Suppressor macrophage treated with lipopolysaccharide for 1 hour (primary cell): Measurements from ENCODE around the gene ACSBG1.

Experiments
- DNase-seq, 3 donors: peaks; one replicate each; pipeline ENCODE4 v3.0.0-alpha.2; 2020 to 2022

Gene ACSBG1

DNA sequence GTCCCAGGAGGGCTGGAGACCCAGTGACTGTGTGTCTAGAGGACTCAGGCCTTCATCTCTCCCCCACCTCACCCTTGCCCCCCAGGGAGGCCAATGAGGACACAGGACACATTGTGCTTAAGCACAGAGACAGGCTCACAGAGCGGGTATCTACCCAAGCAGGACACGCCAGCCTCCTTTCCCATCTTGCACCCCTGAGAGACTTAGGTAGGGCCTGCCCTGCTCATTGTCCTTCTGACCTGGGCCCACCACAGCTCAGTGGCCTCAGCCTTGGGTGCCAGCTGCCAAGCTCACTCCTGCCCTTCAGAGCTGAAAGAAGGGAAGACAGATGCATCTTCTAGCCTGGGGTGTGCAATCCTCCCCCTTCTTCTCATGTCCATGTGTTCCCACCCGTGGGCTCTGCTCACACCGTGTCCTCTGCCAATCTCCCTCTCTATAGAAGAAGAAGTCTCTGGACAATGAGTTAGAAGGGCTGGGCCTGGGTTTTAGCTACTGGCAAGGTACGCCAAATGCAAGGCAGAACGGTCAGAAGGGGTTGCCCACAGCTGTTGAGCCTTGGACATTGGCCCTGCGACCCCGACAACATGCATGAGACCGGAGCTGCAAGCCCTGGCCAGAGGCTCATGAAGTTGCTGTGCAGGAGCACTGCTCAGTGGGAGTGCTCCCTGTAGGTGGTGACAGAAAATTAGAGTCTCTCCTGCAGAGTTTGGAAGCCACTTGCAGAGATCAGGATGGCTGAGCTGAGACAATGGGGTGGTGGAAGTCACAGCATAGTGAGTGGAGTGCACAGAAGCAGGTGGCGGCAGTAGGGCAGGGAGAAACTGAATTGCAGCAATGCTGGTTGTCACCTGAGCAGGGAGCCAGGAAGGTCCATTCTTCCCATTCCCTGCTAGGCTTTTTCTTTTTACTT, 32.8 kb downstream of the ACSBG1 start:
- no peak for DNase-seq

DNA sequence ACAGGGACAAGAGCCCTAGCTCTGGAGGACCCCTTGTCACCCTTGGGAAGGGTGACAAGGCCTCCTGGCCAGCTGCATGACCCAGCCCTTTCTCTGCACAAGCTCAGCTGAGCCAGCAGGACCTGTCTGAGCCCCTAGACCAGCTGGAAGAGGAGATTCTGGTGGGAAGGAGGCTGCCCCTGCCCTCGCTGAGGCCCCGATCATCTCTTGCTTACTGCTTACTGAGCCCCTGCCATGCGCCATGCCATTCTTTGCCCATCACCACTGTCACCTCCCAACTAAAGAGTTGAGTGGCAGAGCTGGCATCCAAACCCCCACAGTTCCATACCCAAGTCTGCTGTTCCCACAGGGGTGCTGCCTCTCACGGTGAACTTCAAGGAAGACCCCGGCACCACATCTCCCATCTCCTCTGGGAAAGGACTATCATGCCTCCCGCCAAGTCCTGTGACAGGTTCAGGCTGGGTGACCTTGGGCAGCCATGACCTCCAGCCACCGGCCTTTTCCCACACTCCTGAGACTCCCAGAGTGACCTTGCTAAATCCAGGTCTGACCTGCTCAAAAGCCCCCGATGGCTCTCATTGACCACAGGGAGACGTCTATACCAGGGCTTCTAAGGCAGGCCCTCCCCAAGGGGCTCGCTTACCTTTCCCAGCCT, 34.0 kb downstream of the ACSBG1 start:
- no peak for DNase-seq

DNA sequence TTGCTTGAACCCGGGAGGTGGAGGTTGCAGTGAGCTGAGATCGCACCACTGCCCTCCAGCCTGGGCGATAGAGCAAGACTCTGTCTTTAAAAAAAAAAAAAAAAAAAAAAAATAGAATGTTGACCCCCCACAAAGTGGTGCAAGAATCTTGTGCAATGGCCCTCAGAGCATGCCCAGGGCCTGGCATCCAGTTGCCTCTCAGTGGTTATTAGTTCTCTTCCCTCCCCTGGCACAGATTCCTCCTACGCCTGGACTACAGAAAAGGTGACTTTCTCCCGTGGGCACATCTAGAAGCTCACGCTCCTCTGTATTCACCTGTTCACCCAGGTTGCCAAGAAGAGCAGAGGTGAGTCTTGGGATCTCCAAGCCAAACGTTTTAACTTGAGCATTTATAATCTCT, 36.7 kb downstream of the ACSBG1 start:
- DNase-seq, result no peak

DNA sequence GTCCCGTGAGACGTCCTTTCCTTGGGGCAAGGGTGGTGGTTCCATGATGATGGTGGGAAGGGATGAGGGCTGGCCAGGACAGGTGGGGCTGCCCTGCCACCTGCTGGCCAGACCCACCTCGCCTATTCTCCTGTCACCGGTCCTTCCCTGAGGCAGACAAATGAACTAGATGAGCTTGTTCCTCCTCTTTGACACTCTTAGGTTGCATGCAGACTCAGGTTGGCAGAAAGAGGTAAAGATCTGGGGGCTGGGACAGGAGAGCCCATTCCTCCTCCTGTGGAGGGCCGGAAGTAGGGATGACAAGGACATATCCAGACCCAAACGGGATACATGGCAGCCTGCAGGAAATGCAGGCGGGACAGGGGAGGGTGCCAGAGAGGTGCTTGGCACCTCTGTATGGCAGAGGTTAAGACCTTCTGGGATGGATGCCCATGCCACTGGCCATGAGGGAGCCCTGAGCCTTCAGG, 38.6 kb downstream of the ACSBG1 start:
- DNase-seq, result peak; percentile 46 to 63 (median 48)

DNA sequence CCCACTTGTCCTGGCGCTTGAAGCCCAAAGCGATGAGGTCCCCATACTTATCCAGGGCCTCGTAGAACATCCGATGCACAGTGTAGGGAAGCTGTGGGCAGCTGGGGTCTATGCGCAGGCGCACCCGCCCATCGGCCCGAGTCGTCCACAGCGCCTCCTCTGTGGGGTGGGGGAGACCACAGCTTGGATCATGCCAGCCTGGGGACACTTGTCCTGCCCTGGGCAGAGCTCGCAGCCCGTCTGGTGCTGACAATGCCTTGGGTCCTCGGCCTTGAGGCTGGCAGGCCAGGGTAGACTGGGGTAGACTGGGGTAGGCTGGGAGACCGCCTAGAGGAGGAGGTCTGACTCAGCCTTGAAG, 39.8 kb downstream of the ACSBG1 start:
- DNase-seq, result no peak

DNA sequence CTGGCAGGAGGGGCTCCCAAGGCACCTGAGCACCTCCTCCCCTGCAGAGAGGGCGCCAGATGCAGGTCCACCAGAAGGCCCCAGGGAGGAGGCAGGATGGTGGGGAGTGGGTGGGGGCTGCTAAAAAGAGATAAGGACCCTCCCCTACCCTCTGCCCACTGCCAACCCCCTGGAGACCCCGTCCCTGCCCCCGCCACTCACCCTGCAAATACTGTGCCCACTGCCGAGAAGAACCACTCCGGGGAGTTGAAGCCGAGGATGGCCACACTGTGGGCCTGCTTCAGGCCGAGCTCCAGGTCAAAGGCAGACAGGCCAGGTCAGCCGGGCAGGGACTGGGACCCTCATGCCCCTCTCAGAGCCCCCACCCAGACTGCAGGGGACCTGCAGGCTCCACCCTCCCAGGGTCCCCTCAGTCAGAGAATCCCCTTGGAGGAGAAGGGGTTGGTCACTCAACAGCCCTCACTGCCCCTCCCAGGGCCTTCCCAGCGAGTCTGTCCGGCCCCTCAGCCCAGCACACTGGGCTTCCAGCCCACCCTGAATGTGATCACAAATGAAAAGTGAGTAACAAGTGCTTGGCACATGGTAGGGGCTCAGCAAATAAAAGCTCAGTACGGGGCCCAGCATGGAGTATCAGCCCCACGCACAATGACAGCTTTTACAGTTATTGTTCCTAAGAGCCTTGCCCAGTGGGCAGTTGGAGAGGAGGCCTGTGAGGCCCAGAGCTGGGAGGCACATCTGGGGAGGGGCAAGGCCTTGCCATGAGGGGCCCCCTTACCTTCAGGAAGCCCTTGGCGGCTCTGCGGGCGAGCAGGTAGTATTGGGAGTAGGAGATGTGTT, 40.4 kb downstream of the ACSBG1 start:
- no peak for DNase-seq

DNA sequence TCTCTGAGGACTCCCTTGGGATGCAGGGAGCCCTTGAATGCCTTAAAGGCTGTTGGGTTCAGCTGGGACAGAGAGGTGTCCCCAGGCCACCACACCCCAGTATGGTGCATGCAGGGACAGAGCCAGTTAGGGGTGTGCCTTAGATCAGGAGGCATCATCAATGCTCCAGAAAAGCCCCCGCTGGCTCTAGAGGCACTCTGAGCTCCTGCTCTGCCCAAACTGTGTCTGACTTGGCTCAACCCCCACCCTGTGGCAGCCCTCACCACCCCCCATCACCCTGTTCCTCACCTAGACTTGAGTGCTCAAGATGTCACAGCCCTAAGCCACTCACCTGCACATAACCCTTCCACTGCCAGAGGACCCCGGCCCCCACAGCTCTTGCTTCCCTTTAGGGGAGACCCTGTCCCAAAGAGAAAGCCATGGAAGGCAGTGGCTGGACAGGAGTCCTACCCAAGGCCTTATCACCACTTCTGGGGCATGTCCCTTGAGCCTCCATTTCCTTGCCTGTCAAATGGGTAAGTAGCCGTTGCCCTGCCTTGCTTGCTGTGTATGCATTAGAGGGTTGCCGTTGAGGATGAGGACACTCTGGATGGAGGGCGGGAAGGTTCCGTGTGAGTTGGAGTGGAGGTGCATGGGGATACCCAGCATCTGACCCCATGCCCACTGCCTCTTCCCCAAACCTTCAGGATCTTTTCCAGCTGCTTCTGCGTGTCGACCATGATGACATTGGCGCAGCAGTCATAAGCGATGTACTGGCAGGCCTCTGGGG, 41.4 kb downstream of the ACSBG1 start:
- DNase-seq, result no peak

DNA sequence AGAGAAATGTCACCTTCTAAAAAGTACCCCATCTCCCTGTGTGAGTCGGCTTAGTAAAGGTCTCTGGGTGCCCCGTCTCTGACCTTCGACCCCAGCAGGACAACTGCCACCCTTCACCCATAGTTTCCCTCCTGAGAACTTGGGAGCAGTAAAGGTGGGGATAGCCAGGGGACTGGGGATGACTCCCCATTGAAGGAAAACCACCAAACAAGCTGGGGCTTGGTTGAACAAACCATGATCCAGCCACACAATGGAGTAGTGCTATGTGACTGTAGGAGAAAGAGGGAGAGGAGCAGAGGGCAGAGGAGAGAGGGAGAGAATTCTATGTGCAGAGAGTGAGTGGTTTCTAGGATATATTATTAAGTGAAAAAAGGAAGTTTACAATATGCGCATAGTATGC, 51.5 kb downstream of the ACSBG1 start:
- no peak for DNase-seq

DNA sequence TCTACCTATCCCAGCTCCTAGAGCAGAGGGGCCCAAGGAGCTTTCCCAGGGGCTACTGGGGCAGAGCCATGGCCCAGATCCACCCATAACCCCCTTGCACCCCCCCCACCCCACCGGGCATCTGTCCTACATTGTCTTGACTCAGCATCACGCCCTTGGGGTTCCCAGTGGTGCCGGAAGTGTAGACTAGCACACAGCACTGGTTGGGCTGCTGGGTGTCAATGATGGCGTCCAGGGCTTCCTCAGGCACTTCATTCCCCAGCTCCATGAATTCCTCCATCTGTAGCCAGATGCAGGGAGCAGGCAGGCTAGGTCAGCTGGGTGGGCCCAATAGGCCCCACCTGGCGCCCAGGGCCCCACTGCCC, 52.0 kb downstream of the ACSBG1 start:
- DNase-seq, result no peak

DNA sequence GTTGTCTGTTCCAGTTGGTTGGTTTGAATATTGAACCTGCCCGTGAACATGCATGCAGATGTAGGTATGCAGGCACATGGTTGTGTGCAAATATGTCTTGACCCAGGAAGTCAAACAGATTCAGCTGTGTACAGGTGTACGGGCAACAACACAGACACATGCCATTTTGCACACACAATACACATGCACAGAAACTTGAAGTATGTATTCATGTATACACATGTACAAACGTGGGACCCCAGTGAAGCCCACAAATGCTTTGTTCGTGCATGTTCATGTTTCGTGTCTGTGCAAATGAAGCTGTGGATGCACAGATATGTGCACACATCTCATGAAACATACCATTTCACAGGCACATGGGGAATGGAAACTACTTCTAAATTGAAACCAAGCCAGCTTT, 54.5 kb downstream of the ACSBG1 start:
- DNase-seq, result no peak

DNA sequence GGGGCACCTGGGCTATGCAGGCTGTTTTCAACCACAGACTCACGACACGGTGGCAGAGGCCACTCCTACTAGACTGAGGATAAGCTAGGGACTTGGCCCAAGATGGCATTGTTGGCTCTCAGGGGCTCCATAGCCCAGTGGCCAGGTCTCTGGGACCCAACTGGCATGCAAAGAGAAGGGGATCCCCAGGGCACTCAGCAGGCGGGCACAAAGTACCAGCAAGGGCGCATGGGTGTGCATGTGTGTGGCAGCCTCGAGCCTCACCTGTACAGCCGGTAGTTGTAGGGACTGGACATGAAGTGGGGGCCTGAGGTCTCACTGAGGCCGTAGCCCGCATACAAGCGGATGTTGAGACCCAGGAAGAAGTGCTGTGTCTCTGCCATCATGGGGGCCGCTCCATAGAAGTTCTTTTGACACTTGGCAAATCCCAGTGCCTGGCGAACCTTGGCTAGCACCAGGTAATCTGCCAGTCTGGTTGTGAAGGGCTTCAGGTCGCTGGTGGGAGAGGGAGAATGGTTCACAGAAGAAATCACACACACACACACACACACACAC, 55.0 kb downstream of the ACSBG1 start:
- no peak for DNase-seq

DNA sequence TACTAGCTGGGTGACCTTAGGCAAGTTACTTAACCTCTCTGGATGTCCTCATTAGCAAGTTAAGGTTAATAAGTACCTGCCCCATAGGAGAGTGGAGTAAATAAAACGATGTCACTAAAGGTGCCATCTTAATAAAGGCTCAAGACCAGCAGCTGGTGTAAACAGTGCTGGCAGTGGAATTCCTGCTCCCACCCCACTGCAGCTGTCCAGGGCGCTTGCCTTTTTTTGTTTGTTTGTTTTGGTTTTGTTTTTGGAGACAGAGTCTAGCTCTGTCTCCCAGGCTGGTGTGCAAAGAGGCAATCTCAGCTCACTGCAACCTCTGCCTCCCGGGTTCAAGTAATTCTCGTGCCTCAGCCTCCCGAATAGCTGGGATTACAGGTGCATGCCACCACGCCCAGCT, 56.3 kb downstream of the ACSBG1 start:
- no peak for DNase-seq

DNA sequence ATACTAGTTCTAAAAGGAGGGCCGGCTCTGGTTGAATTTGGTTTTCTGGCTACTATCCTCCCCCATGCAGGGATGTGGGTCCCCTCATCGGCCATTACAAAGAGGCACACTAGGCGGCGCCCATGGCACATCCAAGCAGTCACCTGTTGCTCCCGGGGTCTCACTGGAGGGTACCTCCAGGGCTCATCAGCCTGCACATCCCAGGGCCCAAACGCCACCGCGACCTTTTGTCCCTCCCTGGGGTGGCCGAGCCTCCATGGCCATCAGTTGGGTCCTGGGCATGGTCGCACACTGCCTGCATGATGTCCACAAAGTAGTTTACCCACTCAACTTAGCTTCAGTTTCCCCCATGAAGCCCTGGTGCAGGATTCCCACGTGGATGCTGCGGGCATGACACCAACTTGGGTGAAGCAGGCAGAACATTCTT, 56.9 kb downstream of the ACSBG1 start:
- peak in 2 of 3 donors; percentile 14 to 42 for DNase-seq

DNA sequence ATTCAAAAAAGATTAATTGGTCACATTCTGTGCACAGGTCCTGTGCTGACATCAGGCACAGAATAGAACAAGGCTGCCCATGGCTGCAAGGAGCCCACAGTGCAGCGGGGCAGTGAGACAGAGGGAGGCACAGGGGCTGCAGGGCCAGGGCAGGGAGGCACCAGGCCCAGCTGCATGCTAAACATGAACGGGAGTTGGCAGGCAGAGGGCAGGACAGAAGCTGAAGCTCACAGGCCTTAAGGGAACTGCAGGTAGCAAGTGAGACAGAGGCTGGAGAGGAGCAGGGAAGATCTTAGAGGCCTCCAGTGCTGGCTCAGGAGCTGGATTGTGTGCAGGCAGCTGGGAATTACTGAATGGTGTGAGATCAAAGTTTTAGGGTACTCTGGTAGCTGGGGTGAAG, 59.0 kb downstream of the ACSBG1 start:
- DNase-seq, result no peak

DNA sequence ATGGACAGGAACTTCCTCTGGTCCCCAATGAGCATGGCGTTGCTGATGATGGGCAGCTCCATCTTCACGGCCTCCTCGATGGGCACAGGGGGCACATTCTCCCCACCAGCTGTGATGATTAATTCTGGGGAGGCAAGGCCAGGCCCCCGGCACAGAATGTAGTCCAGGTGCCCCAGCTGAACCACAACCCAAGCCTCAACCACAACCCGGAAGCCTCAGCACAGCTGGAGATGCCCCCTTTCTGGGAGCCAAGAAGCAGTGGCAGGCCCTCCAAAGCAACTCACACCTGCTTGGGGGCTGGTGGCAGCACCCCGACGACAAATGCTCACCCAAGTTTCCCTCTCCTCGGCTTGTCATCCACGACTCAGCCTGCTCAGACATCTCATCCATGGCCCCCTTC, 60.0 kb downstream of the ACSBG1 start:
- DNase-seq, result no peak

DNA sequence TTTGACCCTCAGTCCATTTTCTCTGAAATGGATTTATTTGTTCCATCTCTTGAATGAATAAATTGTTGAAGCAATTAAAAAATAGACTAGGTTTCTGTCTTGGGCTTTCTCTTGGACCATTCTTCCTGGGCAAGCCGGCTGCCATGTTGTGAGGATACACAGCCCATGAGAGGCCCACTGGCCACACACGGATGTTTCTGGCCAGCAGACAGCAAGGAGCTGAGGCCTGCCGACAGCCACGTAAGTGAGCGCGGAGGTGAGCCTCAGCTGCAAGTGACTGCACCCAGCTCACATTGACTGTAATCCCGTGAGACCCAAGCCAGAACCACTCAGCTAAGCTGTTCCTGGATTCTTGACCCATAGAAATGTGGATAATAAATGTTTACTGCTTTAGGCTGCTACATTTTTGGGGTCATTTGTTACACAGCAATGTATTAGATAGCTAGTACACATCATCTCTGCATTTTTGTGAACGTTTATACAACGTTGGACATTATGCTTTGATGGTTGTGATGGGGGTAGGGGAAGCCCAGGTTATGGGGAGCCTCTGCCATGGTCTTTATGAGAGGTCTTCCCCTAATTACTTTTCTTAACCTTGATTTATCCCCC, 62.4 kb downstream of the ACSBG1 start:
- DNase-seq, result no peak

DNA sequence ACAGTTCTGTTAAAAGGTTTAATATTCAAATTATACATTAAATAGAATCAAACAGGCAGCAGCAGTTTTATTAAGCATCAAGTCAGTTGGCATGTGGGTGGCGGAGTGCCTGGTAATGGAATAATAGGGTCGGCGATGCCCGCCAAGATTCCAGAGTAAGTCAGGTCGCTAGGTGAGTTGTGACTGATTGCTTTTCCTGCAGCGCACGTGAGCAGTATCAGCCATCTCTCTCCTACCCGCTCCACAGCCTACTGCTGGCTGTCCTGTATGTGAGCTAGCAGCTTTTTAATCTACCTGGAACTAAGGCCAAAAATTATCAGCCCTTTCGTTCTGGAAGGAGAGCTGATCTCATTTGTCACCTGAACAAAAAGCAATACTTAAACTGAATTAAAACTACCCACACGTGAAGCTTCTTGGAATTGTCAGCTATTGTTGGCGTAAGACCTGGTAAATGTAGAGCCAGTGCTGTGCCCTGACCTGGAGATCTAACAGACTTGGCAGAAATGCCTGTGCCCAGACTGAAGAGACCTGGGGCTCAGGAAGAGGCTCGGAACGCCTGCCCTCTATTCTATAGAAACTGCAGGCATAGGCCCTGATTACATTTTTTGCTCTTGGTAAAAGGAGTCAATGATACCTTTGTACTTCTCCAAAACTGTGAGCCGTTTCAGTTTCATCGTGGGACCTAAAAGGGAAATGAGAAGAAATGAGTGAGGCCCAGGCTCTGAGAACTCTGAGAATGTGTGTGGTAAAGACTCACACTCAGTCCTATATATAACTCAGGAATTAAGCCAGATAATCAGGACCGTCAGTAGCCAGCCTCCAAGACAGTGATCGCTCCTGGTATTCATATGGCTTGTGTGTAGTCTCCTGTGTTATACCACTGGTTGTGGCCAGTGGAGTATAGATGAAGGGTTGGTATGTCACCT, 63.3 kb downstream of the ACSBG1 start:
- DNase-seq, result peak; percentile 48 to 68 (median 61)

DNA sequence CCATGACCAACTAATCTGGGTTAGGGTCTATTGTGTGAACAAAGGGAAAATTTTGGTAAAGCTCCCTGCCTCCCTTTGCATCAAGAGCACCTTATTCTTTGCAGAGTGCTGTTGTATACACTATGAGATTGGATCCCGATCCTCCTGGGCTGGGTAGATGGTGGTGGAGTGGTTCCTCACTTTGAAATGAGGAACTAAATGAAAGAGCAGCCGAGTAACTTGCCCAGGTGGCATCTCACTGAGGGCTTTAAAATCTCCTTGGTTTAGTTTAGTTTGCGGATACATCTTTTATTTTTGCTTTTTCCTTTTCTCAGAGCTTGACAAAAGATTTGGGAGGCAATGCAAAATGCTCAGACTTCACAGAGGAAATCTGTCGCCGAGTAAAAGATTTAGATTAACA, 65.8 kb downstream of the ACSBG1 start:
- no peak for DNase-seq

DNA sequence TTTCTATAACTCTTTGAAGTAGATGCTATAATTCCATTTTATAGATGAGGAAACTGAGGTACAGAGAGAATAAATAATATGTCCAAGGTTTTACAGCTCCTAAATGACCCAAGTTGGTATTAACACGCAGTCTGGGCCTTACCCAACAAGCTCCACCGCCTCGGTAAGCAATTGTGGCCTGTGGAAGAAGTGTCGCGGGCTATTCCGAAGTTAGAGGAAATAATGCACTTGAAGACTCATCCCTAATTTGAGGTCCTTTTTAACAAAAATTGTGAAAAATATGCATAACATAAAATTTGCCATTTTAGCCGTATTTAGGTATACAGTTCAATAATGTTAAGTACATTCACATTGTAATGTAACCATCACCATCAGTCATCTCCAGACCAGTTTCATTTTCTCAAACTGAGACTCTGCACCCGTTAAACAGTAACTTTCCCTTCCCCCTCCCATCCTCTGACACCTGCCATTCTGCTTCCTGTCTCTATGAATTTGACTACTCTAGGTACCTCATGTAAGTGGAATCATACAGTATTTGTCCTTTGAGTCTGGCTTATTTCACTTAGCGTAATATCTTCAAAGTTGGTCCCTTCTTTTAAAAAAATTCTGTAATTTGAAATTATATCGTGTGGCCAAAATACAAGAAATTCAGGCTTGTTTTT, 67.0 kb downstream of the ACSBG1 start:
- no peak for DNase-seq

DNA sequence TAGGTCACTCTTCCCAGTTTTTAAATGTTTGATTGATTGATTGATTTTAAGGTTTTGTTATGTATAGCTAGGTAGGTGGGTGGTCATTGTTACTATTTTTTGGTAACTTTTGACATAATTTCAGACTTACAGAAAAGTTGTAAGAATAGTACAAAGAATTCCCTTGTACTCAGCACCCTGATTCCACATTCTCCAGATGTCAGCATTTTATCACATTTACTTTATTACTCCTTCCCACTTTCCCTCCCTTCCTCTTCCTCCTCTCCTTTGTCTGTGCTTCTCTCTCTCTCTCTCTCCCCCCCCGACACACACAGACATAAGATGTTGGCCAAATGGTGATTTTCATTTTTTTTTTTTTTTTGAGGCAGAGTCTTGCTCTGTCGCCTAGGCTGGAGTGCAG, 70.4 kb downstream of the ACSBG1 start:
- no peak for DNase-seq
